Stimulated activated naive B cell treated with anti-CD40 and anti-IgM and Interleukin-4, amounts not matched to agents 10 μg/mL and 1 μg/mL and 100 μg/mL, for 72 hours (primary cell): Measurements from ENCODE around the gene MPP1.
A peak's percentile ranks its signal among the peaks of the same experiment; 100 is the strongest.
"Not testable (repeated sequence)": the region's sequence is repeated elsewhere in the genome, so short reads cannot be mapped to it uniquely, and the experiment has no call there.

Source experiments
- ATAC-seq, 2 donors: fragments of 150-1000 bp; cut with Tn5 transposase; replicated peaks; 2 replicates each; pipeline ENCODE4 v1.10.0; 2021; ENCODE audit warnings: moderate library complexity in 1 of 2
- DNase-seq: peaks from one replicate; pipeline ENCODE4 v3.0.0; 2021
- H3K27ac Mint-ChIP-seq: one replicate; pipeline ENCODE4 v1.8.0; 2022; ENCODE audit warnings: mild to moderate bottlenecking, mixed read lengths
- H3K27me3 Mint-ChIP-seq, 2 donors: one replicate each; pipeline ENCODE4 v1.8.0; 2022; ENCODE audit warnings: mixed read lengths in 2 of 2
- H3K36me3 Mint-ChIP-seq, 2 donors: one replicate each; pipeline ENCODE4 v1.8.0; 2022; ENCODE audit warnings: mixed read lengths in 2 of 2, mild to moderate bottlenecking in 1 of 2
- H3K4me1 Mint-ChIP-seq, 2 donors: one replicate each; pipeline ENCODE4 v1.8.0; 2022; ENCODE audit warnings: mixed read lengths in 2 of 2, mild to moderate bottlenecking in 1 of 2
- H3K4me3 Mint-ChIP-seq, 2 donors: one replicate each; pipeline ENCODE4 v1.8.0; 2022; ENCODE audit warnings: mild to moderate bottlenecking in 2 of 2, mixed read lengths in 2 of 2, moderate library complexity in 1 of 2
- H3K9me3 Mint-ChIP-seq, 2 donors: one replicate each; pipeline ENCODE4 v1.8.0; 2022; ENCODE audit warnings: mixed read lengths in 2 of 2, mild to moderate bottlenecking in 1 of 2

Gene MPP1

GRCh38 chrX:154819771-154820341 lies 14.6 kb upstream of the MPP1 start:
- no peak for DNase-seq
- Mint-ChIP-seq H3K36me3 (no peaks in the 10 kb centered on the region), H3K4me3 (no peak overlapping the region)

GRCh38 chrX:154818916-154819770 lies 13.9 kb upstream of the MPP1 start:
- Mint-ChIP-seq H3K27ac (peak overlapping the region; percentile 17), H3K9me3 (no peaks in the 10 kb centered on the region), H3K4me1 (peaks cover 12 to 13% of the 10 kb centered on the region in 2 donors), H3K4me3 (no peak overlapping the region), H3K27me3 (no peaks in the 10 kb centered on the region), H3K36me3 (no peaks in the 10 kb centered on the region)
- ATAC-seq, result peak; percentile 67 to 71
- DNase-seq, result no peak

More at GRCh38 chrX:154819771-154820341, 14.6 kb upstream of the MPP1 start:
- no peaks in the 10 kb centered on the region for H3K9me3 Mint-ChIP-seq
- H3K4me1 Mint-ChIP-seq, result peaks cover 12 to 13% of the 10 kb centered on the region in 2 donors
- peak; percentile 84 to 89 for ATAC-seq
- H3K27me3 Mint-ChIP-seq, result no peaks in the 10 kb centered on the region
- peak overlapping the region; percentile 17 for H3K27ac Mint-ChIP-seq

GRCh38 chrX:154817048-154817618 lies 11.8 kb upstream of the MPP1 start:
- not testable (repeated sequence) for H3K4me3 Mint-ChIP-seq, H3K36me3 Mint-ChIP-seq, DNase-seq, ATAC-seq, H3K9me3 Mint-ChIP-seq, H3K27me3 Mint-ChIP-seq, H3K27ac Mint-ChIP-seq
- peaks cover 10 to 13% of the 10 kb centered on the region in 2 donors for H3K4me1 Mint-ChIP-seq

- not testable (repeated sequence) for ATAC-seq, H3K9me3 Mint-ChIP-seq, DNase-seq, H3K27ac Mint-ChIP-seq, H3K4me3 Mint-ChIP-seq, H3K36me3 Mint-ChIP-seq, H3K27me3 Mint-ChIP-seq
- peaks cover 10 to 13% of the 10 kb centered on the region in 2 donors for H3K4me1 Mint-ChIP-seq
These were observed 11.1 kb upstream of the MPP1 start for GRCh38 chrX:154816326-154816898.

- H3K27me3 Mint-ChIP-seq, result no peaks in the 10 kb centered on the region
- no peak for ATAC-seq
These were observed 10.1 kb upstream of the MPP1 start for GRCh38 chrX:154815274-154815818.

GRCh38 chrX:154813801-154814200 lies 8.5 kb upstream of the MPP1 start:
- Mint-ChIP-seq H3K27me3 (no peaks in the 10 kb centered on the region), H3K36me3 (no peaks in the 10 kb centered on the region), H3K4me1 (peaks cover 0 to 3% of the 10 kb centered on the region in 2 donors), H3K4me3 (no peak overlapping the region), H3K9me3 (no peaks in the 10 kb centered on the region), H3K27ac (no peak overlapping the region)
- DNase-seq, result no peak
- no peak for ATAC-seq

More at GRCh38 chrX:154815274-154815818, 10.1 kb upstream of the MPP1 start:
- Mint-ChIP-seq H3K4me1 (peaks cover 10 to 13% of the 10 kb centered on the region in 2 donors), H3K9me3 (no peaks in the 10 kb centered on the region), H3K4me3 (no peak overlapping the region), H3K27ac (no peak overlapping the region), H3K36me3 (no peaks in the 10 kb centered on the region)
- DNase-seq, result no peak

- Mint-ChIP-seq H3K9me3 (peaks cover 0 to 4% of the 10 kb centered on the region in 2 donors), H3K27ac (no peak overlapping the region), H3K27me3 (no peaks in the 10 kb centered on the region), H3K36me3 (no peaks in the 10 kb centered on the region), H3K4me1 (no peaks in the 10 kb centered on the region), H3K4me3 (no peak overlapping the region)
- DNase-seq, result no peak
- no peak for ATAC-seq
These were observed 7.2 kb upstream of the MPP1 start for GRCh38 chrX:154812341-154813101.

- ATAC-seq (no peak), DNase-seq (no peak)
- H3K27ac Mint-ChIP-seq, result no peak overlapping the region
- no peaks in the 10 kb centered on the region for H3K36me3 Mint-ChIP-seq
- H3K4me3 Mint-ChIP-seq, result no peak overlapping the region
- H3K4me1 Mint-ChIP-seq, result peaks cover 0 to 6% of the 10 kb centered on the region in 2 donors
- peaks cover 0 to 4% of the 10 kb centered on the region in 2 donors for H3K9me3 Mint-ChIP-seq
- H3K27me3 Mint-ChIP-seq, result no peaks in the 10 kb centered on the region
These were observed 4.8 kb upstream of the MPP1 start for GRCh38 chrX:154809939-154810665.

GRCh38 chrX:154806837-154807501 lies 1.7 kb upstream of the MPP1 start:
- ATAC-seq (no peak), DNase-seq (no peak)
- no peaks in the 10 kb centered on the region for H3K36me3 Mint-ChIP-seq
- H3K27me3 Mint-ChIP-seq, result no peaks in the 10 kb centered on the region
- H3K27ac Mint-ChIP-seq, result no peak overlapping the region
- H3K4me1 Mint-ChIP-seq, result peaks cover 3 to 11% of the 10 kb centered on the region in 2 donors
- H3K9me3 Mint-ChIP-seq, result peaks cover 0 to 4% of the 10 kb centered on the region in 2 donors
- no peak overlapping the region for H3K4me3 Mint-ChIP-seq

GRCh38 chrX:154805696-154806091 lies 409 bp upstream of the MPP1 start:
- H3K9me3 Mint-ChIP-seq, result peaks cover 0 to 4% of the 10 kb centered on the region in 2 donors
- H3K4me3 Mint-ChIP-seq, result peak overlapping the region; percentile 79 to 91
- no peaks in the 10 kb centered on the region for H3K36me3 Mint-ChIP-seq
- H3K27me3 Mint-ChIP-seq, result no peaks in the 10 kb centered on the region
- peaks cover 6 to 15% of the 10 kb centered on the region in 2 donors for H3K4me1 Mint-ChIP-seq
- no peak for DNase-seq
- no peak for ATAC-seq
- no peak overlapping the region for H3K27ac Mint-ChIP-seq

GRCh38 chrX:154804261-154804956 lies 876 bp downstream of the MPP1 start:
- no peaks in the 10 kb centered on the region for H3K36me3 Mint-ChIP-seq
- DNase-seq, result no peak
- ATAC-seq, result peak in 1 of 2 donors; percentile 3
- no peak overlapping the region for H3K27ac Mint-ChIP-seq
- H3K4me1 Mint-ChIP-seq, result peaks cover 11 to 28% of the 10 kb centered on the region in 2 donors
- H3K27me3 Mint-ChIP-seq, result no peaks in the 10 kb centered on the region
- H3K9me3 Mint-ChIP-seq, result peaks cover 0 to 4% of the 10 kb centered on the region in 2 donors
- H3K4me3 Mint-ChIP-seq, result peak overlapping the region; percentile 79 to 91

- no peak overlapping the region for H3K27ac Mint-ChIP-seq
- H3K36me3 Mint-ChIP-seq, result no peaks in the 10 kb centered on the region
- H3K27me3 Mint-ChIP-seq, result no peaks in the 10 kb centered on the region
- no peak overlapping the region for H3K4me3 Mint-ChIP-seq
- H3K9me3 Mint-ChIP-seq, result no peaks in the 10 kb centered on the region
- ATAC-seq (no peak), DNase-seq (no peak)
- H3K4me1 Mint-ChIP-seq, result peaks cover 14 to 33% of the 10 kb centered on the region in 2 donors
These were observed 2.3 kb downstream of the MPP1 start for GRCh38 chrX:154802947-154803346.
